ENCODE measurements around the gene FSTL4. TPM values are rescaled to one million over a fixed set of nuclear protein-coding genes. Genes with fewer than 3 reads are reported as not detected.

FSTL4 gene
- total RNA-seq, 2 experiments from 2014 or later = not detected

DNA sequence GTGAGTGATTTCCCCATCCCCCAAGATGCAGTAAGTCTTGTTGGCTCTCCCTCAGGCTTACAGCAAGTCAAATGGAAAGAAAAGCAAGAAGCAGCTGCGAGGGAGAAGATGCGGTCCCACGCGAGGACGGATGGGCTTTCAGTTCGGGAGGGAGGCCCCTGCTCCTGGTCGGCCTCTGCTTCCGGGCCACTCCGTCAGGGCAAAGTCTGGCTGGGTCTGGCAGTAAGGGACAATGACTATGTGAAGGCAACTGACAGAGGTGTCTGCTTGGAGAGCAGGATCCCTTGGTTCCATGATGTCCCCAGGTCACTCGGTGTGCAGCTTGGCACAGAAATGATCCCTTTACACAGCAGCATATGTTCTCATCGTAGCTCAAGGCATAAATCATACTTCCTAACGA is 413.8 kb downstream of the FSTL4 start:
- Histone ChIP-seq H3K4me1 (ENCODE audit: insufficient read depth, low read length, poor library complexity, severe bottlenecking) (no peaks in the 10 kb centered on the region), H3K9me3 (ENCODE audit: low read length) (no peaks in the 10 kb centered on the region), H3K4me2 (ENCODE audit: low read length) (no peak overlapping the region), H3K27ac (ENCODE audit: low read depth, low read length, poor library complexity, severe bottlenecking) (no peak overlapping the region), H4K20me1 (ENCODE audit: insufficient read depth, low read length) (no peaks in the 10 kb centered on the region), H2AFZ (ENCODE audit: low read length) (no peak overlapping the region), H3K9me2 (ENCODE audit: insufficient read depth, low read length) (no peaks in the 10 kb centered on the region), H3K36me3 (ENCODE audit: insufficient read depth, low read length) (no peaks in the 10 kb centered on the region), H3K79me2 (ENCODE audit: insufficient read depth, low read depth, low read length) (no peaks in the 10 kb centered on the region), H3K4me3 (ENCODE audit: low read depth, low read length, poor library complexity, severe bottlenecking) (no peak overlapping the region)
- intact Hi-C loops (cut with micrococcal nuclease; ENCODE audit: unreplicated experiment) = no loop called here
- POLR2A ChIA-PET = no interaction called here
- TF ChIP-seq, protein P1, sequence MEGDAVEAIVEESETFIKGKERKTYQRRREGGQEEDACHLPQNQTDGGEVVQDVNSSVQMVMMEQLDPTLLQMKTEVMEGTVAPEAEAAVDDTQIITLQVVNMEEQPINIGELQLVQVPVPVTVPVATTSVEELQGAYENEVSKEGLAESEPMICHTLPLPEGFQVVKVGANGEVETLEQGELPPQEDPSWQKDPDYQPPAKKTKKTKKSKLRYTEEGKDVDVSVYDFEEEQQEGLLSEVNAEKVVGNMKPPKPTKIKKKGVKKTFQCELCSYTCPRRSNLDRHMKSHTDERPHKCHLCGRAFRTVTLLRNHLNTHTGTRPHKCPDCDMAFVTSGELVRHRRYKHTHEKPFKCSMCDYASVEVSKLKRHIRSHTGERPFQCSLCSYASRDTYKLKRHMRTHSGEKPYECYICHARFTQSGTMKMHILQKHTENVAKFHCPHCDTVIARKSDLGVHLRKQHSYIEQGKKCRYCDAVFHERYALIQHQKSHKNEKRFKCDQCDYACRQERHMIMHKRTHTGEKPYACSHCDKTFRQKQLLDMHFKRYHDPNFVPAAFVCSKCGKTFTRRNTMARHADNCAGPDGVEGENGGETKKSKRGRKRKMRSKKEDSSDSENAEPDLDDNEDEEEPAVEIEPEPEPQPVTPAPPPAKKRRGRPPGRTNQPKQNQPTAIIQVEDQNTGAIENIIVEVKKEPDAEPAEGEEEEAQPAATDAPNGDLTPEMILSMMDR (conservative IDR thresholded peaks at IDR 0.05; ENCODE audit: low read length) = no peak
- no peak for TF ChIP-seq EZH2phosphoT487 (IDR thresholded peaks at IDR 0.05; ENCODE audit: borderline replicate concordance, low read depth, low read length)
- DNase-seq (ENCODE audit: low spot score) = no peak
- BruUV-seq (replicated peaks) = no TSS peak
- CTCF ChIA-PET (ENCODE audit: unreplicated experiment) = no interaction called here

DNA sequence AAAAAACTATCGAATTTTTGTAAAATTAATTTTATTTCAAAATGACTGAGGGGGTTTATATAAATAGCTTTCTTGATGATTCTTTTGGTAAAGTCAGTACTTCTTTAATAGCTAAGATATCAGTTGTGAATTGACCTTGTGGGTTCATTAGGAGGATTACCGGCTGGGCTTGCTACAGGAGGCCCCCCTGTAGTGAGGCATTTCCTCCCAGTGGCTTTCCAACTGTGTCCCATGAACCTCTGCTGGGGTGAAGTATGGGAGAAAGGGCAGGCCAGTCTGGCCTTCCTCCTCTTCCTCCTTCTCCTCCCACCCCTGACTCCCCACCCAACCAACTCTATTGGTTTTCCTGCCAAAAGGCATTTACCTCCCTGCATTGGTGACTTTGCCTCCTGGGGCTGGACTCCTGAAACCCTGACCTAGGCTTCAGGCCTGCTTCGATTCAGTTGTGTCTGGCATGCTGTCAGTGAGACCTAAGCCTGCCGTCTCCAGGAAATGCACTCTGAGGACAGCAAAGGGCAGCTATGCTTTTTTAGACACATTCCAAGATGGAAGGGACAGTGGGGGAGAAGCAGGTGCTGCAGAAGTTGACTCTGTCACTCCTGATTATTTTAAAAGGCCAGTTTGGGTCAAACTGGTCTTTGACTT is 415.8 kb downstream of the FSTL4 start:
- Histone ChIP-seq H3K9me2 (ENCODE audit: insufficient read depth, low read length) (no peaks in the 10 kb centered on the region), H4K20me1 (ENCODE audit: insufficient read depth, low read length) (no peaks in the 10 kb centered on the region), H3K36me3 (ENCODE audit: insufficient read depth, low read length) (no peaks in the 10 kb centered on the region), H3K79me2 (ENCODE audit: insufficient read depth, low read depth, low read length) (no peaks in the 10 kb centered on the region), H3K9me3 (ENCODE audit: low read length) (no peaks in the 10 kb centered on the region), H3K4me2 (ENCODE audit: low read length) (no peak overlapping the region), H3K4me1 (ENCODE audit: insufficient read depth, low read length, poor library complexity, severe bottlenecking) (no peaks in the 10 kb centered on the region), H3K27ac (ENCODE audit: low read depth, low read length, poor library complexity, severe bottlenecking) (no peak overlapping the region), H2AFZ (ENCODE audit: low read length) (no peak overlapping the region), H3K4me3 (ENCODE audit: low read depth, low read length, poor library complexity, severe bottlenecking) (no peak overlapping the region)
- CTCF ChIA-PET (ENCODE audit: unreplicated experiment) = no interaction called here
- intact Hi-C loops (cut with micrococcal nuclease; ENCODE audit: unreplicated experiment) = no loop called here
- TF ChIP-seq EZH2phosphoT487 (IDR thresholded peaks at IDR 0.05; ENCODE audit: borderline replicate concordance, low read depth, low read length) = no peak
- TF ChIP-seq, protein P1 (conservative IDR thresholded peaks at IDR 0.05; ENCODE audit: low read length) = no peak
- POLR2A ChIA-PET = interaction anchor here (0.6 to 0.7 kb wide), 2 partner anchors 30 to 308 kb away, joined by 3 to 4 read pairs; no protein-coding TSS in a partner anchor
- DNase-seq (ENCODE audit: low spot score) = no peak
- no TSS peak for BruUV-seq (replicated peaks)

GRCh38 chr5:133195250-133195649 is 417.1 kb downstream of the FSTL4 start:
- no TSS peak for BruUV-seq (replicated peaks)
- POLR2A ChIA-PET = interaction anchor here (0.6 kb wide), 1 partner anchor 94 kb away, joined by 3 read pairs; no protein-coding TSS in a partner anchor
- TF ChIP-seq EZH2phosphoT487 (IDR thresholded peaks at IDR 0.05; ENCODE audit: borderline replicate concordance, low read depth, low read length) = no peak
- TF ChIP-seq, protein P1 (conservative IDR thresholded peaks at IDR 0.05; ENCODE audit: low read length) = no peak

More at GRCh38 chr5:133195250-133195649, 417.1 kb downstream of the FSTL4 start:
- CTCF ChIA-PET (ENCODE audit: unreplicated experiment) = no interaction called here
- H3K79me2 ChIP-seq (ENCODE audit: insufficient read depth, low read depth, low read length) = no peaks in the 10 kb centered on the region
- intact Hi-C loops (cut with micrococcal nuclease; ENCODE audit: unreplicated experiment) = no loop called here
- no peak for DNase-seq (ENCODE audit: low spot score)
- H4K20me1 ChIP-seq (ENCODE audit: insufficient read depth, low read length) = no peaks in the 10 kb centered on the region
- H3K36me3 ChIP-seq (ENCODE audit: insufficient read depth, low read length) = no peaks in the 10 kb centered on the region
- H3K9me3 ChIP-seq (ENCODE audit: low read length) = no peaks in the 10 kb centered on the region
- no peaks in the 10 kb centered on the region for H3K4me1 ChIP-seq (ENCODE audit: insufficient read depth, low read length, poor library complexity, severe bottlenecking)
- no peaks in the 10 kb centered on the region for H3K9me2 ChIP-seq (ENCODE audit: insufficient read depth, low read length)
- H3K4me2 ChIP-seq (ENCODE audit: low read length) = no peak overlapping the region
- no peak overlapping the region for H2AFZ ChIP-seq (ENCODE audit: low read length)
- no peak overlapping the region for H3K27ac ChIP-seq (ENCODE audit: low read depth, low read length, poor library complexity, severe bottlenecking)
- H3K4me3 ChIP-seq (ENCODE audit: low read depth, low read length, poor library complexity, severe bottlenecking) = no peak overlapping the region
